Activated CD8-positive, alpha-beta T cell treated with anti-CD3 and anti-CD28 coated beads, Interleukin-2, amount 10 ng/mL, durations not matched to agents 7 days and 5 days (primary cell): ENCODE results near the gene RPUSD3. TPM values are rescaled to one million over a fixed set of nuclear protein-coding genes. Genes with fewer than 3 reads are reported as not detected.

Source experiments
- ATAC-seq: fragments of 150-1000 bp; cut with Tn5 transposase; one replicate; pipeline ENCODE4 v1.10.0; 2021; ENCODE audit warnings: moderate library complexity
- CTCF ChIA-PET: fragments of 350-600 bp; sonication (Branson Sonifier 250); formaldehyde crosslinking; loops from one replicate; lab custom pipeline; 2021; ENCODE audit warnings: antibody characterized with exemption; lab: Charles Lee
- POLR2A ChIA-PET: fragments of 350-600 bp; sonication (Branson Sonifier 250); formaldehyde crosslinking; loops from one replicate; lab custom pipeline; 2021; ENCODE audit warnings: antibody characterized with exemption; lab: Charles Lee
- DNase-seq: peaks from one replicate; pipeline ENCODE4 v3.0.0-alpha.2; 2020
- H3K27ac Mint-ChIP-seq: one replicate; pipeline ENCODE4 v1.8.0; 2021; ENCODE audit warnings: mild to moderate bottlenecking, mixed read lengths
- H3K27me3 Mint-ChIP-seq: one replicate; pipeline ENCODE4 v1.8.0; 2021; ENCODE audit warnings: low read depth, mixed read lengths
- H3K36me3 Mint-ChIP-seq: one replicate; pipeline ENCODE4 v1.8.0; 2021; ENCODE audit warnings: low read depth, mixed read lengths
- H3K4me1 Mint-ChIP-seq: one replicate; pipeline ENCODE4 v1.8.0; 2021; ENCODE audit warnings: low read depth, mixed read lengths
- H3K4me3 Mint-ChIP-seq: one replicate; pipeline ENCODE4 v1.8.0; 2021; ENCODE audit warnings: mild to moderate bottlenecking, mixed read lengths
- H3K9me3 Mint-ChIP-seq: one replicate; pipeline ENCODE4 v1.8.0; 2022; ENCODE audit warnings: mixed read lengths; ENCODE audit not compliant: insufficient read depth
- total RNA-seq, 2 experiments: library from RNA; stranded (reverse); gene quantifications; one replicate each; pipeline ENCODE4 v1.2.3, GENCODE V29; 2021

RPUSD3 gene
- total RNA-seq, 2 experiments from 2014 or later, result 48.4 to 49.7 TPM

GRCh38 chr3:9797196-9797945 is 46.4 kb downstream of the RPUSD3 start:
- Mint-ChIP-seq H3K4me3 (no peak overlapping the region), H3K27ac (peak overlapping the region; percentile 43), H3K27me3 (no peaks in the 10 kb centered on the region), H3K9me3 (no peaks in the 10 kb centered on the region), H3K36me3 (peaks cover 71% of the 10 kb centered on the region), H3K4me1 (peaks cover 32% of the 10 kb centered on the region)
- ATAC-seq, result no peak
- ChIA-PET CTCF (no interaction called here), POLR2A (interaction anchor here (1.0 kb wide), 1 partner anchor 10 kb away, joined by 3 read pairs; no protein-coding TSS in a partner anchor)
- no peak for DNase-seq

- ATAC-seq (no peak), DNase-seq (no peak)
- peak overlapping the region; percentile 47 for H3K27ac Mint-ChIP-seq
- POLR2A ChIA-PET, result interaction anchor here (0.9 to 1.2 kb wide), 3 partner anchors 13 to 54 kb away, joined by 3 to 7 read pairs (median 4); no protein-coding TSS in a partner anchor
- peak overlapping the region; percentile 40 for H3K4me3 Mint-ChIP-seq
- H3K36me3 Mint-ChIP-seq, result peaks cover 67% of the 10 kb centered on the region
- no peaks in the 10 kb centered on the region for H3K27me3 Mint-ChIP-seq
- no peaks in the 10 kb centered on the region for H3K9me3 Mint-ChIP-seq
- CTCF ChIA-PET, result interaction anchor here (1.7 kb wide), 1 partner anchor 14 kb away, joined by 6 read pairs; no protein-coding TSS in a partner anchor
- peaks cover 49% of the 10 kb centered on the region for H3K4me1 Mint-ChIP-seq
Observed at GRCh38 chr3:9795207-9795606, 48.6 kb downstream of the RPUSD3 start.

- CTCF ChIA-PET, result no interaction called here
- no peak for ATAC-seq
- peak overlapping the region; percentile 96 for H3K4me3 Mint-ChIP-seq
Observed at GRCh38 chr3:9794400-9794799, 49.4 kb downstream of the RPUSD3 start.

DNA sequence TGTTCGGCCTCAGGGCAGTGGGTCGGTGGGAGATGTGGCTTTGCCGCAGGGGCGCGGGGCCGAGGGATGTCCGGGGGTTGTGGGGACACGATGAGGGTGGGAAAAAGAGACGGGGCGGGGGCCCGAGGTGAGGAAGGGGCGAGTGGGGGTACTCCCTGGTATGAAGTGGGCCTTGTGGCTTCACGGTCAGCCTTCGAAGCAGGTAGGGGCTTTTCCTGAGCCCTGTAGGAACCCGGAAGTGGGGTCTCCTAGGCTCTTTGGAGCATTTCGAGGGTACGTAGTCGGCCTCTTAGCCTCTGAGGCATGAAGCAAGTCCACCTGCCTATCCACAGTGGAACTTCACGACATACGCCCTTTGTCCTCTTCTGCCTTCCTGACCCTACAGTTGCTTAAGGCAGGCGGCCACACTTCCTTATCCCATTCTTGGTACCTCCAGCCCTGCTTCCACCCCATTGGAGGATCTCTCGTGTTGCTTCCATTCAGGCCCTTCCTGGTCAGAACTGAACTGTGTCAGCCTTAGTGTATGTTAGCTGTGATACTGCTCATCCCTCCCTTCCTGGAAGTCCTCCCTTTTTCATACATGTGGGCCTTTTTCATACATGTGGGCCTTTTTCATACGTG is 50.5 kb downstream of the RPUSD3 start:
- ChIA-PET CTCF (interaction anchor here (0.5 to 1.9 kb wide), 11 partner anchors 9 to 440 kb away, joined by 3 to 14 read pairs (median 4); partner anchors contain the start of gene CAMK1), POLR2A (interaction anchor here (0.5 to 4.9 kb wide), 30 partner anchors 8 to 406 kb away, joined by 3 to 38 read pairs (median 4); partner anchors contain the start of genes BRPF1, CAMK1, CRELD1 and FANCD2)
- peak; percentile 16 for ATAC-seq
- peak overlapping the region; percentile 96 for H3K4me3 Mint-ChIP-seq
- H3K9me3 Mint-ChIP-seq, result no peaks in the 10 kb centered on the region
- H3K4me1 Mint-ChIP-seq, result peaks cover 50% of the 10 kb centered on the region
- DNase-seq, result peak; percentile 49
- peaks cover 67% of the 10 kb centered on the region for H3K36me3 Mint-ChIP-seq
- no peaks in the 10 kb centered on the region for H3K27me3 Mint-ChIP-seq
- peak overlapping the region; percentile 100 for H3K27ac Mint-ChIP-seq

More at GRCh38 chr3:9794400-9794799, 49.4 kb downstream of the RPUSD3 start:
- H3K9me3 Mint-ChIP-seq, result no peaks in the 10 kb centered on the region
- H3K36me3 Mint-ChIP-seq, result peaks cover 67% of the 10 kb centered on the region
- DNase-seq, result no peak
- POLR2A ChIA-PET, result interaction anchor here (1.1 to 4.9 kb wide), 5 partner anchors 9 to 49 kb away, joined by 3 to 38 read pairs (median 10); no protein-coding TSS in a partner anchor
- peak overlapping the region; percentile 76 for H3K27ac Mint-ChIP-seq
- H3K4me1 Mint-ChIP-seq, result peaks cover 47% of the 10 kb centered on the region
- no peaks in the 10 kb centered on the region for H3K27me3 Mint-ChIP-seq

DNA sequence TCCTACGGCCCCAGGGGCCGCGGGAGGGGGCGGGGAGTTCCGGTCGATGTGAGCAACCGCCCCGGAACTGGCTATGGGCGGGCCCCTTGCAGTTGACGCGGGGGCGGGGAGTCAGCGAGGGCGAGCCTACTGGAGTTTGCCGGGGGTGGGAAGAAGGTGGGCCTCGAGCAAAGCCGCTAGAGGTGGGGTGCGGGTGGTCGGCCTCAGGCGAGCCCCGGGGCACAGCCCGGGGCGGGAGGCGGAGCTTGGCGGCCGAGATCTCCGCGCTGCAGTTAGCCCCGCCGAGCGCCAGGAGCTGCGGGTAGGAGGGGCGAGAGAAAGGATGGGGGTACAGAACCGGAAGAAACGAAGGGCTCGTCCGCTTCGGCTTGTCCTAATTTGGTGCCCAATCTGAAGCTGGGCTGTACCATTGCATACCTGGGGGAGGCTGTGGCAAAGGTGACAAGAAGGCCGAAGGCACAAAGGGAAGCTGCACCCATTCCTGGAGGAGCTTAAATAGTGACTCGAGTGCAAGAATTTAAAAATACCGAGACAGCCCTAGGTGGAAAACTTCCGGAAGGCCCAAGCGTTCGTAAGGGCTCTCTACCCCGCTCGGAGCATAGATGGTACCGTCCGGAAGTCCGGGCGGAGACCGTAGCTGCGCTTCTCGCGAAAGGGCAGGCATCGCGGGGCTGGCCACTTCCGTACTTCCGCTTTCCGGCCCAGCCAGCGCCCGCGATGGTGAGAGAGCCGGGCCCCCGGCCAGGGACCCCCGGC is 51.2 kb downstream of the RPUSD3 start, which contains the start of the genes ARPC4 and TADA3:
Gene ARPC4 (plus strand): TSS at position 678 of the 756 bp plus-strand sequence. CDS start 40 bp downstream, at position 718.
Gene TADA3 (minus strand): TSS at position 69 of the 756 bp plus-strand sequence. CDS start 1,007 bp downstream, outside the sequence.
- Mint-ChIP-seq H3K36me3 (peaks cover 64% of the 10 kb centered on the region), H3K27ac (peak within 1 kb of the TSS; percentile 100), H3K9me3 (no peaks in the 10 kb centered on the region), H3K4me3 (peak within 1 kb of the TSS; percentile 96), H3K27me3 (no peaks in the 10 kb centered on the region), H3K4me1 (peaks cover 53% of the 10 kb centered on the region)
- ChIA-PET POLR2A (interaction anchor here (0.6 to 4.9 kb wide), 26 partner anchors 9 to 397 kb away, joined by 3 to 38 read pairs (median 4); partner anchors contain the start of genes BRPF1, CAMK1, CRELD1 and FANCD2), CTCF (interaction anchor here (0.7 to 1.9 kb wide), 12 partner anchors 10 to 439 kb away, joined by 3 to 14 read pairs (median 4); partner anchors contain the start of gene CAMK1)
- DNase-seq (peak; percentile 96), ATAC-seq (peak; percentile 92)

- no peaks in the 10 kb centered on the region for H3K27me3 Mint-ChIP-seq
- DNase-seq (no peak), ATAC-seq (no peak)
- ChIA-PET CTCF (interaction anchor here (0.8 to 1.9 kb wide), 8 partner anchors 10 to 439 kb away, joined by 3 to 14 read pairs (median 4); no protein-coding TSS in a partner anchor), POLR2A (interaction anchor here (0.6 to 4.9 kb wide), 17 partner anchors 11 to 396 kb away, joined by 3 to 38 read pairs (median 9); partner anchors contain the start of genes BRPF1, CAMK1, OGG1 and TTLL3)
- no peaks in the 10 kb centered on the region for H3K9me3 Mint-ChIP-seq
- peak overlapping the region; percentile 100 for H3K27ac Mint-ChIP-seq
- H3K36me3 Mint-ChIP-seq, result peaks cover 64% of the 10 kb centered on the region
- peaks cover 51% of the 10 kb centered on the region for H3K4me1 Mint-ChIP-seq
- H3K4me3 Mint-ChIP-seq, result peak overlapping the region; percentile 96
Observed at GRCh38 chr3:9791790-9792404, 51.9 kb downstream of the RPUSD3 start.

DNA sequence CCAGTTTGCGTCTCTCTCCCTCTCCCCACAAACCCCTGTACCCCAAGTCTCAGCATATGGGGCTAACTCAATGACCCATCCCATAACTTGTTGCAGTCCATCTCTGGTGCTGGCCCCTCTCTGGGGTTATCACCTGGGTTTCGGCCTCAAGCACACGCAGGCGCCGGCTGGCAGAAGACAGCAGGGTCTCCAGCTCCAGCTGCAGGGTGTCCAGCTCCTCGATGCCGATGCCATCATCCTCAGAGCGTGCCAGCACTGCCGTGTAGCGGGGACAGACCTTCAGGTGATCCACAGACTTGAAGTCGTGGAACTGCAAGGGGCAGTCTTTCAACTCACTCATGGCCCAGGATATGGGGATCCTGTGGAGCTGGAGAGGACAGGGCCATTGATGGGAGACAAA is 52.7 kb downstream of the RPUSD3 start:
- ChIA-PET CTCF (interaction anchor here (1.2 to 1.4 kb wide), 2 partner anchors 9 to 10 kb away, joined by 3 to 5 read pairs; no protein-coding TSS in a partner anchor), POLR2A (interaction anchor here (0.6 to 4.9 kb wide), 5 partner anchors 10 to 142 kb away, joined by 3 to 38 read pairs (median 3); partner anchors contain the start of genes CAMK1 and MTMR14)
- ATAC-seq (no peak), DNase-seq (no peak)
- Mint-ChIP-seq H3K27ac (peak overlapping the region; percentile 100), H3K4me3 (peak overlapping the region; percentile 96), H3K36me3 (peaks cover 67% of the 10 kb centered on the region), H3K4me1 (peaks cover 57% of the 10 kb centered on the region), H3K9me3 (no peaks in the 10 kb centered on the region), H3K27me3 (no peaks in the 10 kb centered on the region)

Other genes starting within 250 kb of the RPUSD3 start
- 10 to 100 TPM; 45.7 TPM for gene MTMR14, start 194.5 kb downstream of the RPUSD3 start, total RNA-seq
- gene CPNE9, start 140.2 kb downstream of the RPUSD3 start, total RNA-seq, result not detected
- 10 to 100 TPM; 54.7 to 57.4 TPM for gene BRPF1, start 112.3 kb downstream of the RPUSD3 start, total RNA-seq
- 10 to 100 TPM; 36.9 to 37.7 TPM for gene OGG1, start 94.1 kb downstream of the RPUSD3 start, total RNA-seq
- gene CAMK1, start 74.1 kb downstream of the RPUSD3 start, total RNA-seq, result 10 to 100 TPM; 33.5 to 35.7 TPM
- gene TADA3, start 51.5 kb downstream of the RPUSD3 start, total RNA-seq, result 10 to 100 TPM; 83.2 to 85.6 TPM
- gene ARPC4, start 50.9 kb downstream of the RPUSD3 start, total RNA-seq, result 100 to 1,000 TPM; 317 to 321 TPM
- 10 to 100 TPM; 53.7 to 55.2 TPM for gene TTLL3, start 33.7 kb downstream of the RPUSD3 start, total RNA-seq
- gene CIDEC, start 36.2 kb upstream of the RPUSD3 start, total RNA-seq, result not detected
- 10 to 100 TPM; 30.2 to 31.0 TPM for gene JAGN1, start 46.6 kb upstream of the RPUSD3 start, total RNA-seq
- 1 to 10 TPM; 1.3 to 1.8 TPM for gene IL17RE, start 58.8 kb upstream of the RPUSD3 start, total RNA-seq
- gene IL17RC, start 73.1 kb upstream of the RPUSD3 start, total RNA-seq, result under 1 TPM; 0.42 to 0.55 TPM
- 10 to 100 TPM; 10.1 to 10.9 TPM for gene CRELD1, start 89.8 kb upstream of the RPUSD3 start, total RNA-seq
- gene PRRT3, start 108.4 kb upstream of the RPUSD3 start, total RNA-seq, result 1 to 10 TPM; 5.5 to 6.9 TPM
- 10 to 100 TPM; 49.0 to 53.4 TPM for gene EMC3, start 142.8 kb upstream of the RPUSD3 start, total RNA-seq
- gene FANCD2, start 182.4 kb upstream of the RPUSD3 start, total RNA-seq, result 10 to 100 TPM; 66.9 to 71.5 TPM